Right kidney (tissue), 1 donor: ENCODE results near the gene CARS1.
"Not testable (repeated sequence)": the region's sequence is repeated elsewhere in the genome, so short reads cannot be mapped to it uniquely, and the experiment has no call there.

Source experiments
- DNase-seq: peaks from one replicate; pipeline ENCODE4 v3.0.0-alpha.2; 2016

CARS1 gene

DNA sequence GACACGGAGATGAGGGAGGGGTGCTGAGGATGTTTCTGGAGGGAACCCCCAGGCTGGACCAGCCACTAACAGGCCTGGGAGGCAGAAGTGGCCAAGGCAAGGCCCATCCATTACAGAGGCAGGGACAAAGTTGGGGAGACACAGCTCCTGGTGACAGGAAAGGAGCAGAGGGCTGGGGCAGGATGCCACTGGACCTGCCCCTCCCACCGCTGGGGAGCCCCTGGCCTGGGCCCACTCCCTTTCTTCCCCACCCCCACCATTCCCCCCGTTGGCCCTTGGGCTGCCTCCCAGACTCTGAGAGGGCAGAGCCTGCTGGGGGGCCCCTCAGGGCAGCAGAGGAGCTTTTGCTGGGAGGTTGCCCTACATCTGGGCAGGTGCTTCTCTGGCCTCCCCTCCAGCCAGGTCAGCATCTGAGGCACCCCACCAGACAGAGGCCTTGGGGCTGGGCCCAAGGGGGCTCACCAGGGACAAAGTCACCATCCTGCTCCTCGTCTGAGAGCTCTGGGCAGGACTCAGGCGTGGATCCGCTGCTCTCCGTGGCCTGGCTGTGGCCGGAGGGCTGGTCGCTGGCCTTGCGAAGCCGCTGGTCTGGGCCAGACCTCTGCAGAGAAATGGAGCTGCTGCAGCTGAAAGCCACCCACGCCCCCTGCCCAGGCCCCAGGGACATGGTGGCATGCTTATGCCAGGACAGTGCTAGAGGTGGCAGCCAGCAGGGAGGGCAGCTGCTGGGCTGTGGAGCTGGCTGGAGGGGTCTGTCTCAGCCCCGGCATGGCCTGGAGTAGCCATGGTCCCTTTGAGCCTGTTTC, 33.1 kb upstream of the CARS1 start:
- no peak for DNase-seq

DNA sequence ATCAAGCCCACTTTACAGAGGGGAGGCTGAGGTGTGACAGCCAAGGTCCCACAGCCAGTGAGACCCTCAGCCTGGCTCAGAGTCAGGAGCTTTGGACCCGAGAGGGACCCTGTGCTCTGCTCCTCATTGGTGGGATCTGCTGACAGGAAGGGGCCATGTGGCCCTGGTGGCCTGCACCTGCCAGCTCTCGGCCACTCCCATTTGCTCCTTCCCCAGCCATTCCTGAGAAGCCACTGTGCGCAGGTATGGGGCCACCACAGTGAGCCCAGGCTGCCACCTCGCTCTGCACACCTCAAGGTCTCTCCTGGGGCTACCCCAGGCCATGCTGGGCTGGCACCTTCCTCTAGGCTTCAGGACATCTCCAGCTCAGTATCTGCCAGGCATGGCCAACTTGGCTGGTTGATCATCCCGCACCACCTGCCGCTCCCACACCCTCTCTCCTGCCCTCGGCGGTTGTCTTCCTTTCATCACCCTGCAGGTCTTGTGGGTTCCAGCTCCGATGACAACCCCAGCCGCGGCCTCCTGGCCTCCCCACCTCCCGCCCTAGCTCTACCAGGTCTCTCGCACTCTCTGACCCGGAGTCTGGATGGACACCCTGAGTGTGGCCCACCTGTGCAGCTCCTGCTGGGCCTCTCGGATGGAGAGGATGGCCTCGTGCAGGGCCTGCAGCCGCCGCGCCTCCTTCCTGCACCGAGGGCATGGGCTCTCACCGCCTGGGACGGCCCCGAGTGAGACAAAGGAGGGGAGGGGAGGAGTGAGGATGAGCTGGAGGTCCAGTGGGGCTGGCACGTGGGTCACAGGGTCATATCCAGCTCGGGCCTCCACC, 32.2 kb upstream of the CARS1 start:
- no peak for DNase-seq

DNA sequence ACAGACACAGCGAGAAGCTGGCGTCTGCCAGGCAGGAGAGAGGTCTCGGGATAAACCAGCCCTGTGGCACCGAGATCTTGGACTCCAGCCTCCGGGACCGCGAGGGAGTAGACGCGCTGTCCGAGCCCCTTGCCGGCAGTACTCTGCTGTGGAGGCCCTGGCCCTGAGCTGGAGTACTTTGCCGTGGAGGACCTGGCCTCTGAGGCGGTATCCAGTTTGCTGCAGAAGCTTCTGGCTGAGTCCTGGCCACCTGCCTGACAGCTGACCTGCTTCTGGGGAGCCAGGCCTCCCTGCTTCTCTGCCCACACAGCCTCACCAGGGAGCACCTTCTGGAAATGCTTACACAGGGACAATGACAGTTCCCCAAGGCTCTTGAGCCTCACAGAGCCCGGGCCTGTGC, 31.6 kb upstream of the CARS1 start:
- DNase-seq, result no peak

DNA sequence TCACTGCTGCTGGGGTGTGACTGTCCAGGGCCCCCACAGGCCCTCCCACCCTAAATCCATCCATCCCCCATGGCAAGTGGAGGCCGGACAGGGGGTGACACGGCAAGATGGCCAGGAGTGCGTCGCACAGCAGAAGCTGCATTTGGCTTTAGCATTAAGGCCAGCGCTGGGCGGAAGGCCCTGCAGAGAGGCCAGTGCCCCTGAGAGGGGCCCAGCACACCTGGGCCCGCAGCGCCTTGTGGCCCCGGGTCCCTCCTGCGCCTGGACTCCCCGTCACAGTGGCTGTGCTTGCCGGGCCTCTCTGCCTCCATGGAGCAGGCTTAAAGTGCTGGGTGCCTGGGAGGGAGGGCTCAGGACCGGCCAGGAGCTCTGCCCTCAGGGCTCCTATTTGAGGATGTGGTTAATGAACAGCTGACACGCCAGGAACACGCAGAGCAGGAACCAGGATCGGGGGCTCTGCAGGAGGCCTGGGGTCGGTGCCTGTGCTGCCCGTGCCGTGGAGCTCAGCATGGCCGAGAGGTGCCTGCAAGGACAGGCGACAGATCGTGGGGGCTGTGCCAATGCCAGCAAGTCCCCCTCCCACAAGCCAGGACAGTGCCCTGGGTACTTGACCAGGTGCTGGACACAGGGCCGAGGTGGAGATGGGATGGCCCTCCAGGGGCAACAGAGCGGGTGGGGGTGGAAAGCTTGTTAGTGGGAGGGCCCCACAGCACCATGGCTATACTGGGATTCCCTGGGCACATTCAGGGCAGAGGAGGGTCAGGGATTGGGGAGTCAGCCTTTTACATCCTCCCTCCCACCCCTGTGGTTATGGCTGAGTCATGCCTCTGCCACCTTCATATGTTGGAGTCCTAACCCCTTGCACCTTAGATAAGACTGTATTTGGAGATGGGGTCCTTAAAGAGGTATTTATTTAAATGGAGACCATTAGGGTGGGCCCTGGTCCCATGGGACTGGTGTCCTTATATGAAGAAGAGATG, 30.9 kb upstream of the CARS1 start:
- no peak for DNase-seq

DNA sequence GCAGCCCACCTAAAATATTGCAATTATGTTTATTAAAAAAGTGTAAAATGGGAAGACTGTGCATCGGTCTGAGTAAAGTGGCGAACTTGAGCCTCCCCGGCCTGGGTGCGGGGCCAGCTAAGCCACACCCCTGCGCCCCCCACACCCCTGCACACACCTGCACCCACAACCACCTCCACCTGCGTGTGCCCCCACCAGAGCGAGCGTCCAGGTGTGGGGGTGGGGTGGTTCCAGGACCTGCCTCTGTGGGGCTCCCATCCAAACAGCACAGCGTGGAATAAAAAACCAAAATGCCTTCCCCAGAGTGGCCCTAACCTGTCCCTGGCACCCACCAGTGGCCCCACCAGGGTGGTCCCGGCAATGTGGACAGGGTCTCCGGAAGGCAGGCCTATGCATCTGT, 30.1 kb upstream of the CARS1 start:
- no peak for DNase-seq

DNA sequence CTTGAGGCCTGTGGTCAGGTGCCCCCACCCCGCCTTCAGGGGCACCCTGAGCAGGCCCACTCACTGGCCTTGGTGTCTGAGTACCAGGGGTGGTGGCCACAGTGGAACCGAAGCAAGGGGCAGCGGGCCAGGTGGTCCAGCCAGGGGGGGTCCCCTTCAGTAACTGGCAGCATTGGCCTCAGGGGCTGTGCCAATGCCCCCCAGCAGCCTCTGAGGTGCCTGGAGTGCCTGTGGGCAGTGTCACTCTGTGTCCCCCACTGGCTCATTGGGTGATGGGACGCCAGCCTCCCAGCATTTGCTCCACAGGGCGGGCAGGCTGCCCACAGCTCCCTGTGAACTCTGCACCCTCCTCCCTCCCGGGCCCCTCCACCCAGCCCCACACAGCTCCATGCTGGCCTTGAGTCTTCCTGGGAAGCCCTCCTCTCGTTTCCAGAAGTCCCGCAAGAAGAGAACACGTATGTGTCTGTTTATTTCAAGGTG, 29.5 kb upstream of the CARS1 start:
- DNase-seq, result no peak

DNA sequence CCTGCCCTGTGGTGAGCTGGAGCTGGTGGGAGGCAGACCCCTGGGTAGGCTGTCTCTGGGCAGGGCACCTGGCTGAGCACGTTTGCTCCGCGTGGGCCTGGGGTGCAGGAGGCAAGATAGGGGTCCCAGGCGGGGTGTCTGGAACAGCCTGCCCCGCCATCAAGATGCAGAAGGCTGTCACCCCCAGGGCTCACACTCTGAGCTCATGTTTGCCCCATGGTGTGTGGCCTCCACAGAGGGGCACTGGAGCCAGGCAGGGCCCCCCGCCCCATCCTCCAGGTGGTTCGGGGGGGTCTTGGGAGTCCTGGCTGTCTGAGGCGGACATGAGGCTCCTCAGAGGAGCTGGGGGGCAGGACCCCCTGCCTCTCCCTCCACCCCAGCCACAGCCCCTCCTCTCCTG, 28.9 kb upstream of the CARS1 start:
- no peak for DNase-seq

DNA sequence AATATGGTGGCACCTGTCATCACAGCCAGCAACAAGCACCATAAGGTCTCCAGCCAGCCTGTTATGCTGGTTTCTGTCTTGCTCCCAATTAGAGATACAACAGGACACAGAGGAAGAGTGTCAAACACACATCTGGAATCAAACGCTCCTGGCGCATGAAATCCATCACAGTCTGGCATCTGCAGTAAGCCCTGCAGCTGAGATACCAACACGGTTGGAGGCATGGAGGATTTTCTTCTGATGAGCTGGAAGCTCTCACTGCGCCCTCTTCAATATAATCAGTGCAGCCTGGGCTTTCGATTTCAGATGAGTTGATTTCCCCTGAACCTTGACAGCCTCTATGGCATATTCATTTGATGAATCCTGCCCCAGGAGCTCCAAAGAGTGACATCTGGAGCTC, 27.8 kb upstream of the CARS1 start:
- DNase-seq, result no peak

DNA sequence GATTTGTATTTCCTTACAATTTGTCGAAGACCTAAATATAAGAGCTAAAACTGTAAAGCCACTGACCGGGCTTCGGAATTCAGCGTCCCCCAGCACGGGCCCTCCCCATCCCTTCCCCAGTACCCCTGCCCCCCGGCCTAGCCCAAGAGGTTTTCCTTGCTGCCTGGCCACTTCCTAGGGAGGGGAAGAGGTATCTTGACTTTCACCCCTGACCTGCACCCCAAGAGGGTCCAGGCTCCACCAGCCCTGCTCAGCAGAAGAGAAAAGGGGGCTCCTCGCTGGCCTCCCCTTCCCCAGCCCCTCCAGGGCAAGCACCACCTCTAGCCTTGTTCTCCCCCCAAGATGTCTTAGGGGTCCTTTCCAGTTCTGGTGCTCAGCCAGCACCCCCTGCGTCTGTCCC, 26.1 kb upstream of the CARS1 start:
- no peak for DNase-seq

DNA sequence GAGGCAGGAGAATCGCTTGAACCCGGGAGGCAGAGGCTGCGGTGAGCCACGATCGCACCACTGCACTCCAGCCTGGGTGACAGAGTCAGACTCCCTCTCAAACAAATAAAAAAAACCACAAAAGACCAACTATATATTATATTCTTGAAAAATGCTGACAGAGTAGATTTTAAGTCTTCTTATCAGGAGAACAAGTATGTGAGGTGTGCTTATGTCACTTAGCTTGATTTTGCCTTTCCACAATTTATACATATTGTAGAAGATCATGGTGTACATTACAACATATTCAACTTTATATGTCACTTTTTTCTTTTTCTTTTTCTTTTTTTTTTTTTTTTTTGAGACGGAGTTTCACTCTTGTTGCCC, 24.1 kb upstream of the CARS1 start:
- no peak for DNase-seq

DNA sequence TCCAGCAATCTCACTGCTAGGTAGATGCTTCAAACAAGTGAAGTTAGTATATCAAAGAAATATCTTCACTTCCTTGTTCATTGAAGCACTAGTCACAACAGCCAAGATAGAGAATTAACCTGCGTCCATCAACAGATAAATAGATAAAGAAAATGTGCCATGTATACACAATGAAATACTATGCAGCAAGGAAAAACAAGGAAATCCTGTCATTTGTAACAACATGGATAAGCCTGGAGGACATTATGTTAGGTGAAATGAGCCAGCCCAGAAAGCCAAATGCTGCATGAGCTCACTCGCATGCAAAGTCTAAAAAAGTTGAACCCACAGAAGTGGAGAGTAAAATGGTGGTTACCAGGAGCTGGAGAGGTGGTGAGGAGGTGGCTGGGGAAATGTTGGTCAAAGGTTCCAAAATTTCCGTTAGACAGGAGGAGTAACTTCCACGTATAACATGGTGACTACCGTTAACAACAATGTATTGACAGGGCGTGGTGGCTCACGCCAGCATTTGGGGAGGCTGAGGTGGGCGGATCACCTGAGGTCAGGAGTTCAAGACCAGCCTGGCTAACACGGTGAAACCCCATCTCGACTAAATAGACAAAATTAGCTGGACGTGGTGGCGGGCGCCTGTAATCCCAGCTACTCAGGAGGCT, 23.6 kb upstream of the CARS1 start:
- no peak for DNase-seq

DNA sequence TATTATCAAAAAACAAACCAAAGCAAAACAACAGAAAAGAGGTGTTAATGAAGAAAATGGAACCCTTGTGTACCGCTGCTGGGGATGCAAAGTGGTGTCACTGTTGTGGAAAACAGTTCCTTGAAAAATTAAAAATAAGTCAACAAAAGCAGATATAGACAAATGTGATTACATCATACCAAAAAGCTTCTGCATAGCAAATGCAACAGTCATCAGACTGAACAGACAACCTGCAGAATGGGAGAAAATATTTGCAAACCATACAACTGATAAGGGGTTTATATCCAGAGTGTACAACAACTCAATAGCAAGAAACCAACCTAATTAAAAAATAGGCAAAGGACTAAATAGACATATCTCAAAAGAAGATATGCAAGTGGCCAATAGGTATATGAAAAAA, 22.9 kb upstream of the CARS1 start:
- no peak for DNase-seq

DNA sequence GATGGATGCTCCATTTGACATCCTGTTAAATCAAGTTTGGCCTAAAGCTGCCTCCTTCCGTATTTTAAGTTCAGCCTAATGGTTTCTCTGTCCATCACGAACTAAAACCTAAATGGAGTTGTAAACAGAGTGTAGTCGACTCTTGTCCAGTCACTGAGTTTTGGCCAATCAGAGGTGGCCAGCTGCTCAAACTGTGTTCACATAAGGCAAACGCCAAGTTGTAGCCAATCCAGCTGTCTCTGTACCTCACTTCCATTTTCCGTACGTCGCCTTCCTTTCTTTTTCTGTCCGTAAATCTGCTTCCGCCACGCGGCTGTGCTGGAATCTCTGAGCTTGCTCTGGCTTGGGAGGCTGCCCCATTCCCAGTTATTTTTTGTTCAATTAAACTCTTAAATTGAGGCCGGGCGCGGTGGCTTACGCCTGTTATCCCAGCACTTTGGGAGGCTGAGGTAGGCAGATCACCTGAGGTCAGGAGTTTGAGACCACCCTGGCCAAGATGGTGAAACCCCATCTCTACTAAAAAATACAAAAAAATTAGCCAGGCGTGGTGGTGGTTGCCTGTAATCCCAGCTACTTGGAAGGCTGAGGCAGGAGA, 20.7 kb upstream of the CARS1 start:
- DNase-seq, result no peak

DNA sequence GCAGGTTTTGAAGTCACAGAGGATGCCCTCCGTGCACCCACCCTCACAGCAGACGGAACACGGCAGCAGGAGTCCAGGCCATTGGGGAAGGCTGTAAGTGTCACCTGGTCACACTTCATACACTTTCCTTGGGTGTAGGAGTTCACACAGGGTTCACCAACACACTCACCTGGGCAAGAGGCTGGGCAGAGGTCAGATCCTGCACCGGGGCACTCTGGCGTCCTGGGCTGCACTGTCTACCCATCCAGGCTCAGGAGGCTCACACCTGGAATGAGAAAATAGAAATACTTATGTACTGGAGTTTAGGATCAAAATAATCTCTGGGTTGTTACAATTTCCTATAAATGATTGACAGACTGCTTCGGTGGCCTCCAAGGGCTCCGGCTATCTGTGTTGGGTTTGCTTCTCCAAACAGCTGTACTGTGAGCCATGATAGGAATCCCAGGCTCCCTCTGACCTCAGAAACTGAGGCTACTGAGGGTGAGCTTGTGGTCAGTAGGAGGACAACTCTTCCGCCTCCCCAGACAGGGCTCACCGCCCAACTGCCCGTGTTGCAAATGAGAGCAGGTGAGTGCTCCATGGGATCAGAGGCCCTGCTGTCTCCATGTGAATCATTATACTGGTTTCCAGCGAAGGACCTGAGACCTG, 20.1 kb upstream of the CARS1 start:
- no peak for DNase-seq

DNA sequence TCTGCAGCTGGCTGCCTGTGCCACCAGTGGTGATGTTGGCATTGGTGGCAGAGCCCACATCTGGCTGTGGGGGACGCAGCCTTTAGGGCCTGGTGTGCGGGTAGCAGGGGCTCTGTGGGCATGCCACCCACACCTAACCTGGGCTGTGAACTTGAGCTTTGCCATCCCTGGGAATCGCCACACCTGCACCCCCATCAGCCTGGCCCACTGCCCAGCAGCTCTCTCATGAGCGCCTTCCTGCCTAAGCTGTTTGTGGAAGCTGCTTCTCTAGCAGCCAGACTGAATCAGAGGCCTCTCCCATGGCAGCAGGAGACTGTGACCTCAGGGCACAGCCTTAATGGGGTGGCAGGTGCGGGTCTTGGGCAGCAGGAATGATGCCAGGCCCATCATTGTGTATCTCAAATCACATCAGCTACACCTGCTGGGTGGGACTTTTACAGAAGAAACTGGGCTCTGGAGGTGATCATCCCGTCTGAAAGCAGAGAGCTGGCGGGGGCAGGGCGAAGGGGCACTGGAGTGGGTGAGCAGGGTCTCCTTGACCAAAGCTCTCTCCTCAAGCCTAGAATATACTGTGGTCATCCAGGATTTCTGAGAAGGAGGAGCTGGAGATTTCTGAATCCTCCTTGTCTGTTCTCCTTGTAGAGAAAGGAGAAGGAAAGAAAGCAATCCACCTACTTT, 17.8 kb upstream of the CARS1 start:
- no peak for DNase-seq

DNA sequence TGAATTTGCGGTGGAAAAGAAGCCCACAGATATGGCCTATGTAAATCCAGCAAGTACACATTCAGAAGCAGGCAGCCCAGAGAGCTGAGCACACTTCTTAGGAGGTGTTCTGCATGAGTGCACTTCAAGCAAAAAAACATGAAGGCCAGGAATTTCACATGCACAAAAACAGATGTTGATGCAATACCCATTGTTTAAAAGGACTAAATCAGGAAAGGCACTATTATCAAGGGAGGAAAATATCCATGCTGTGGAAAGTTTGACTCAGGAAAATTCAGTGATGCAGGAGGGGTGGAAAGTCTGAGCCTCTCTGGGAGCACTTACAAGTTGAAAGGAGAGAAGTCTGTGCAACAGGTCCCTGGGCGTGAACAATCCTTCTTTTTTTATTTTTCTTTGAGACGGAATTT, 15.8 kb upstream of the CARS1 start:
- no peak for DNase-seq

DNA sequence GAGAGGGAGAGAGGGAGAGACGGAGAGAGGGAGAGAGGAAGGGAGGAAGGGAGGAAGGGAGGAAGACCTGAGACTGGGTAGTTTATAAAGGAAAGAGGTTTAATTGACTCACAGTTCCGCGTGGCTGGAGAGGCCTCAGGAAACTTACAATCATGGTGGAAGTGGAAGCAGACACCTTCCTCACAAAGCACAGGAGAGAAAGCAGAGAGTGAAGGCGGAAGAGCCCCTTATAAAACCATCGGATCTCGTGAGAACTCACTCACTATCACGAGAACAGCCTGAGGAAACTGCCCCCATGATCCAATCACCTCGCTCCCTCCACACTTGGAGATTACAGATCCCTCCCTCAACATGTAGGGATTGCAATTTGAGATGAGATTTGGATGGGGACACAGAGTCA, 12.2 kb upstream of the CARS1 start:
- no peak for DNase-seq

DNA sequence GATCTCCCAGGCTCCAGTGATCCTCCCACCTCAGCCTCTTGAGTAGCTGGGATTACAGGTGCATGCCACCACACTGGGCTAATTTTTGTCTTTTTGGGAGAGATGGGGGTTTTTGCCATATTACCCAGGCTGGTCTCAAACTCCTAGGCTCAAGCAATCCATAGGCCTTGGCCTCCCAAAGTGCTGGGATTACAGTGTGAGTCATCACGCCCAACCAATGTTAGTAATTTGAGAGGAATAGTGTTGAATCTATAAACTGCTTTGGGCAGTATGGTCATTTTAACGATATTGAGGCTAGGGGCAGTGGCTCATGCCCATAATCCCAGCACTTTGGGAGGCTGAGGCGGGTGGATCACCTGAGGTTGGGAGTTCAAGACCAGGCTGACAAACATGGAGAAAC, 9.1 kb upstream of the CARS1 start:
- not testable (repeated sequence) for DNase-seq

DNA sequence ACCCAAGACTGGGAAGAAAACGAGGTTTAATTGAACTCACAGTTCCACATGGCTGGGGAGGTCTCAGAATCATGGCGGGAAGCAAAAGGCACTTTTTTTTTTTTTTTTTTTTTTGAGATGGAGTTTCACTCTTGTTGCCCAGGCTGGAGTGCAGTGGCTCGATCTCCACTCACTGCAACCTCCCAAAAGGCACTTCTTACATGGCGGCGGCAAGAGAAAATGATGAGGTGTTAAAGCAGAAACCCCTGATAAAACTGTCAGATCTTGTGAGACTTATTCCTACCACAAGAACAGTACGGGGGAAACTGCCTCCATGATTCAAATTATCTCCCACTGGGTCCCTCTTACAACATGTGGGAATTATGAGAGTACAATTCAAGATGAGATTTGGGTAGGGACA, 7.5 kb upstream of the CARS1 start:
- not testable (repeated sequence) for DNase-seq

DNA sequence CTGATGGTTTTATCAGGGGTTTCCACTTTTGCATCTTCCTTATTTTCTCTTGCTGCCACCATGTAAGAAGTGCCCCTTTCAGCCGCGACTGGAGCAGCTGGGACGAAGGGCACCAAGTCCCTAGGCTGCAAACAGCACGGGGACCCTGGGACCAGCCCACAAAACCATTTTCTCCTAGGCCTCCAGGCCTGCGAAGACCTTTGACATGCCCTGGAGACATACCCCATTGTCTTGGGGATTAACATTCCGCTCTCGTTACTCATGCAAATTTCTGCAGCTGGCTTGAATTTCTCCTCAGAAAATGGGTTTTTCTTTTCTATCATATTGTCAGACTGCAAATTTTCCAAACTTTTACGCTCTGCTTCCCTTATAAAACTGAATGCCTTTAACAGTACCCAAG, 6.7 kb upstream of the CARS1 start:
- DNase-seq, result not testable (repeated sequence)
